Activated T-cell treated with anti-CD3 and anti-CD28 coated beads, Interleukin-2, amount 50 U/mL, for 72 hours (primary cell): ENCODE measurements around the gene NIT1. TPM values are rescaled to one million over a fixed set of nuclear protein-coding genes. Genes with fewer than 3 reads are reported as not detected.

Source experiments
- ATAC-seq, 2 donors: fragments of 150-1000 bp; cut with Tn5 transposase; replicated peaks in 1 of 2; 2 replicates each; pipeline ENCODE4 v1.10.0; 2021; ENCODE audit warnings: moderate library complexity in 2 of 2, mild to moderate bottlenecking in 1 of 2
- DNase-seq, 2 donors: peaks; one replicate each; pipeline ENCODE4 v3.0.0; 2021 to 2022; ENCODE audit warnings: mixed read lengths in 1 of 2
- H3K27ac Mint-ChIP-seq: one replicate; pipeline ENCODE4 v1.8.0; 2022; ENCODE audit warnings: mild to moderate bottlenecking, moderate library complexity, mixed read lengths
- H3K27me3 Mint-ChIP-seq: one replicate; pipeline ENCODE4 v1.8.0; 2022; ENCODE audit warnings: low read depth, mixed read lengths
- H3K36me3 Mint-ChIP-seq, 2 donors: one replicate each; pipeline ENCODE4 v1.8.0; 2022; ENCODE audit warnings: mixed read lengths in 2 of 2, mild to moderate bottlenecking in 1 of 2; ENCODE audit not compliant: insufficient read depth in 2 of 2
- H3K4me1 Mint-ChIP-seq: one replicate; pipeline ENCODE4 v1.8.0; 2022; ENCODE audit warnings: low read depth, mixed read lengths
- H3K4me3 Mint-ChIP-seq, 2 donors: one replicate each; pipeline ENCODE4 v1.8.0; 2022; ENCODE audit warnings: mild to moderate bottlenecking in 2 of 2, mixed read lengths in 2 of 2, moderate library complexity in 2 of 2
- H3K9me3 Mint-ChIP-seq, 2 donors: one replicate each; pipeline ENCODE4 v1.8.0; 2022; ENCODE audit warnings: mixed read lengths in 2 of 2
- total RNA-seq, 2 donors: library from RNA; stranded (reverse); gene quantifications; one replicate each; pipeline ENCODE4 v1.2.3, GENCODE V29; 2022

NIT1 gene
- total RNA-seq, 2 donors from 2014 or later, result 82.0 to 87.2 TPM

GRCh38 chr1:161090617-161091016, 27.3 kb upstream of the NIT1 start:
- Mint-ChIP-seq H3K9me3 (no peaks in the 10 kb centered on the region), H3K4me3 (no peak overlapping the region), H3K4me1 (peaks cover 65% of the 10 kb centered on the region), H3K27me3 (no peaks in the 10 kb centered on the region), H3K36me3 (no peaks in the 10 kb centered on the region), H3K27ac (no peak overlapping the region)
- DNase-seq (no peak), ATAC-seq (peak in 1 of 2 donors; percentile 41)

GRCh38 chr1:161091093-161091492, 26.8 kb upstream of the NIT1 start:
- H3K4me3 Mint-ChIP-seq, result no peak overlapping the region
- H3K27me3 Mint-ChIP-seq, result no peaks in the 10 kb centered on the region
- no peaks in the 10 kb centered on the region for H3K36me3 Mint-ChIP-seq
- no peaks in the 10 kb centered on the region for H3K9me3 Mint-ChIP-seq
- no peak overlapping the region for H3K27ac Mint-ChIP-seq
- DNase-seq (no peak), ATAC-seq (no peak)
- H3K4me1 Mint-ChIP-seq, result peaks cover 67% of the 10 kb centered on the region

GRCh38 chr1:161091796-161092507, 26.0 kb upstream of the NIT1 start:
- Mint-ChIP-seq H3K36me3 (no peaks in the 10 kb centered on the region), H3K27me3 (no peaks in the 10 kb centered on the region), H3K4me1 (peaks cover 75% of the 10 kb centered on the region), H3K4me3 (no peak overlapping the region), H3K27ac (no peak overlapping the region), H3K9me3 (no peaks in the 10 kb centered on the region)
- DNase-seq, result no peak
- ATAC-seq, result peak in 1 of 2 donors; percentile 1

- H3K27me3 Mint-ChIP-seq, result no peaks in the 10 kb centered on the region
- H3K27ac Mint-ChIP-seq, result no peak overlapping the region
- peaks cover 0 to 1% of the 10 kb centered on the region in 2 donors for H3K36me3 Mint-ChIP-seq
- ATAC-seq, result peak; percentile 91
- H3K9me3 Mint-ChIP-seq, result no peaks in the 10 kb centered on the region
- H3K4me1 Mint-ChIP-seq, result peaks cover 78% of the 10 kb centered on the region
- peak overlapping the region; percentile 31 to 54 for H3K4me3 Mint-ChIP-seq
- peak; percentile 40 to 69 for DNase-seq
Observed at GRCh38 chr1:161092621-161093028, 25.3 kb upstream of the NIT1 start.

GRCh38 chr1:161094481-161094880, 23.4 kb upstream of the NIT1 start:
- H3K4me3 Mint-ChIP-seq, result no peak overlapping the region
- DNase-seq (no peak), ATAC-seq (no peak)
- peaks cover 0 to 2% of the 10 kb centered on the region in 2 donors for H3K36me3 Mint-ChIP-seq
- no peaks in the 10 kb centered on the region for H3K9me3 Mint-ChIP-seq
- peaks cover 79% of the 10 kb centered on the region for H3K4me1 Mint-ChIP-seq
- no peaks in the 10 kb centered on the region for H3K27me3 Mint-ChIP-seq
- no peak overlapping the region for H3K27ac Mint-ChIP-seq

GRCh38 chr1:161095230-161095629, 22.7 kb upstream of the NIT1 start:
- DNase-seq (no peak), ATAC-seq (no peak)
- H3K27me3 Mint-ChIP-seq, result no peaks in the 10 kb centered on the region
- H3K4me3 Mint-ChIP-seq, result no peak overlapping the region
- peaks cover 0 to 2% of the 10 kb centered on the region in 2 donors for H3K36me3 Mint-ChIP-seq
- H3K4me1 Mint-ChIP-seq, result peaks cover 72% of the 10 kb centered on the region
- H3K9me3 Mint-ChIP-seq, result no peaks in the 10 kb centered on the region
- peak overlapping the region; percentile 29 for H3K27ac Mint-ChIP-seq

- peaks cover 64% of the 10 kb centered on the region for H3K4me1 Mint-ChIP-seq
- peaks cover 0 to 2% of the 10 kb centered on the region in 2 donors for H3K36me3 Mint-ChIP-seq
- H3K27ac Mint-ChIP-seq, result no peak overlapping the region
Observed at GRCh38 chr1:161096015-161096414, 21.9 kb upstream of the NIT1 start.

GRCh38 chr1:161096530-161096929, 21.4 kb upstream of the NIT1 start:
- H3K4me3 Mint-ChIP-seq, result no peak overlapping the region
- no peaks in the 10 kb centered on the region for H3K27me3 Mint-ChIP-seq
- H3K9me3 Mint-ChIP-seq, result no peaks in the 10 kb centered on the region
- H3K36me3 Mint-ChIP-seq, result peaks cover 2 to 4% of the 10 kb centered on the region in 2 donors
- no peak for DNase-seq
- peaks cover 59% of the 10 kb centered on the region for H3K4me1 Mint-ChIP-seq
- H3K27ac Mint-ChIP-seq, result no peak overlapping the region
- no peak for ATAC-seq

More at GRCh38 chr1:161096015-161096414, 21.9 kb upstream of the NIT1 start:
- Mint-ChIP-seq H3K4me3 (no peak overlapping the region), H3K9me3 (no peaks in the 10 kb centered on the region), H3K27me3 (no peaks in the 10 kb centered on the region)
- ATAC-seq (no peak), DNase-seq (no peak)

- Mint-ChIP-seq H3K9me3 (no peaks in the 10 kb centered on the region), H3K36me3 (peaks cover 5 to 7% of the 10 kb centered on the region in 2 donors), H3K4me3 (peak within 1 kb of the TSS; percentile 90 to 91), H3K27me3 (no peaks in the 10 kb centered on the region), H3K27ac (peak within 1 kb of the TSS; percentile 97), H3K4me1 (peaks cover 40% of the 10 kb centered on the region)
- peak; percentile 85 to 87 for DNase-seq
- ATAC-seq, result peak; percentile 86 to 87
Observed at GRCh38 chr1:161098210-161099068, 19.5 kb upstream of the NIT1 start, which contains the start of gene KLHDC9. KLHDC9 (plus strand) TSS chr1:161098361; CDS start chr1:161098536, 175 bp downstream.

- DNase-seq (no peak), ATAC-seq (no peak)
- Mint-ChIP-seq H3K9me3 (no peaks in the 10 kb centered on the region), H3K36me3 (peaks cover 5 to 7% of the 10 kb centered on the region in 2 donors), H3K4me1 (peaks cover 36% of the 10 kb centered on the region), H3K27me3 (no peaks in the 10 kb centered on the region), H3K4me3 (peak overlapping the region; percentile 90 to 91), H3K27ac (no peak overlapping the region)
Observed at GRCh38 chr1:161099090-161099802, 18.7 kb upstream of the NIT1 start.

GRCh38 chr1:161100556-161100955, 17.3 kb upstream of the NIT1 start:
- H3K4me1 Mint-ChIP-seq, result peaks cover 41% of the 10 kb centered on the region
- no peak overlapping the region for H3K27ac Mint-ChIP-seq
- no peaks in the 10 kb centered on the region for H3K27me3 Mint-ChIP-seq
- H3K4me3 Mint-ChIP-seq, result no peak overlapping the region
- peaks cover 5 to 7% of the 10 kb centered on the region in 2 donors for H3K36me3 Mint-ChIP-seq
- ATAC-seq (no peak), DNase-seq (no peak)
- no peaks in the 10 kb centered on the region for H3K9me3 Mint-ChIP-seq

GRCh38 chr1:161106431-161106830, 11.5 kb upstream of the NIT1 start:
- ATAC-seq (no peak), DNase-seq (no peak)
- Mint-ChIP-seq H3K9me3 (no peaks in the 10 kb centered on the region), H3K4me3 (no peak overlapping the region), H3K27me3 (no peaks in the 10 kb centered on the region), H3K36me3 (peaks cover 9 to 18% of the 10 kb centered on the region in 2 donors), H3K27ac (peak overlapping the region; percentile 32), H3K4me1 (peaks cover 38% of the 10 kb centered on the region)

GRCh38 chr1:161111117-161111516, 6.8 kb upstream of the NIT1 start:
- H3K27me3 Mint-ChIP-seq, result no peaks in the 10 kb centered on the region
- ATAC-seq (no peak), DNase-seq (no peak)
- no peaks in the 10 kb centered on the region for H3K9me3 Mint-ChIP-seq
- H3K4me1 Mint-ChIP-seq, result peaks cover 65% of the 10 kb centered on the region
- peaks cover 18 to 25% of the 10 kb centered on the region in 2 donors for H3K36me3 Mint-ChIP-seq
- no peak overlapping the region for H3K4me3 Mint-ChIP-seq
- H3K27ac Mint-ChIP-seq, result peak overlapping the region; percentile 56
